ENCODE measurements around the gene ENTPD7. TPM values are rescaled to one million over a fixed set of nuclear protein-coding genes. Genes with fewer than 3 reads are reported as not detected.
A peak's percentile ranks its signal among the peaks of the same experiment; 100 is the strongest.

ENTPD7 gene
- total and polyA plus RNA-seq, 5 donors = 0.70 to 5.5 (median 3.2) TPM

DNA sequence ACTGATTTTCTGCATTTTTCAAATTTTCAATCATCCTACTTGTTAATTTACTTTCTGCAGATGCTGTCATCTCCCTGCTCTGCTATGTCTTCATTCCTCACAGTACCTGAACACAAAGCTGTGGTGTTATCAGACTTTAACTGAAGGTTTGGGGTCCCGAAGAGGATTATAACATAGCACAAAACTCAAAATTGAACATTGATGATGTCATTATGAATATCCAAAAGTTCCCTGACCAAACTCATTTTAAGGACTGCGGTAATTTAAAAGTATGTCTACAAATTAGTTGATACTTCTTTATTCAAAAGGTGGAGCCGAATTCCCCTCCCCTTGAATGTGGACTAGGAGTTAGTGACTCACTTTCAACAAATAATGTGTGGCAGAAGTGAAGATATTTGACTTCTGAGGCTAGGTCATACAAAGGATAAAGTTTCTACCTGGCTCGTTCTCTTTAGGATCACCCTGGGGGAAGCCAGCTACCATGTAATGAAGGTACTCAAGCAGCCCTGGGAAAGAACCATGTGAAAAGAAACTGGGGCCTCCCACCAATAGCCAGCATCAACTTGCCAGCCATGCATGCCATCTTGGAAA, 6.4 kb upstream of the ENTPD7 start:
- no peak for ATAC-seq
- Histone ChIP-seq H3K9me3 (ENCODE audit: control insufficient read depth, low read length) (no peaks in the 10 kb centered on the region), H3K27ac (ENCODE audit: low read length) (no peak overlapping the region), H3K27me3 (ENCODE audit: control insufficient read depth, insufficient read depth) (no peaks in the 10 kb centered on the region), H3K4me1 (ENCODE audit: control insufficient read depth, insufficient read depth, low read length) (no peaks in the 10 kb centered on the region), H3K4me3 (ENCODE audit: low read length) (no peak overlapping the region)
- no peak for DNase-seq
- intact Hi-C loops (cut with DNase I) = no loop called here
- 90% methylated on average over 4 of the region's 4 CpGs for WGBS

DNA sequence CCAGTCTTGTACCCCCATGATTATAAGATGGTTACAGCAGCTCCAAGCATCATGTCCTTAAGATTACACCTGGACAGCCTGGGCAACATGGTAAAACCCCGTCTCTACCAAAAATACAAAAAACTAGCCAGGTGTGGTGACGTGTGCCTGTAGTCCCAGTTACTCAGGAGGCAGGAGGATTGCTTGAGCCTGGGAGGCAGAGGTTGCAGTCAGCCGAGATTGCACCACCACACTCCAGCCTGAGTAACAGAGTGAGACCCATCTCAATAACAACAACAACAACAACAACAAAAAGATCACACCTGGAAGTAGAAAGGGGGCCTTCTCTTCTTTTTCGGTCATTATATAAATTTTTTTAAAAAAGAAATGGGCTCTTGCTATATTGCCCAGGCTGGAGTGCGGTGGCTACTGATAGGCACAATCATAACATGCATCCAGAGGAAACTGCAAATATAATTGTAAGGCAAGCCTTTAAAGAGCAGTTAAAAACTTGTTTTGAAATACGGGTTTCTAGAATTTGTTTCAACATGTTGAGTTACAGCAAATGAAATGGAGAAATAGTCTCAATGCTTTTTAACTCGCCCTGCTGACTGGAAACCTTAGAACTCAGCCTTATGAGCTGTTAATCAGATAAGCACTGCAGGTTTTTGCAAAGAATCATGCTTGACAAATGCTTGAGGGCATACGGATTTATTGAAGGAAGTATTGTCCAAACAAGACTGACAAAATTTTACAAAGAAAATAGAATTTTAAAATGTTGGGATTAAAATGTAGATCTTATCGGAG, 4.7 kb upstream of the ENTPD7 start:
- DNase-seq = no peak
- intact Hi-C loops (cut with DNase I) = no loop called here
- Histone ChIP-seq H3K4me3 (ENCODE audit: low read length) (no peak overlapping the region), H3K4me1 (ENCODE audit: control insufficient read depth, insufficient read depth, low read length) (no peaks in the 10 kb centered on the region), H3K9me3 (ENCODE audit: control insufficient read depth, low read length) (no peaks in the 10 kb centered on the region), H3K27ac (ENCODE audit: low read length) (no peak overlapping the region), H3K27me3 (ENCODE audit: control insufficient read depth, insufficient read depth) (no peaks in the 10 kb centered on the region)
- ATAC-seq = no peak
- WGBS = 89% methylated on average over 9 of the region's 9 CpGs

DNA sequence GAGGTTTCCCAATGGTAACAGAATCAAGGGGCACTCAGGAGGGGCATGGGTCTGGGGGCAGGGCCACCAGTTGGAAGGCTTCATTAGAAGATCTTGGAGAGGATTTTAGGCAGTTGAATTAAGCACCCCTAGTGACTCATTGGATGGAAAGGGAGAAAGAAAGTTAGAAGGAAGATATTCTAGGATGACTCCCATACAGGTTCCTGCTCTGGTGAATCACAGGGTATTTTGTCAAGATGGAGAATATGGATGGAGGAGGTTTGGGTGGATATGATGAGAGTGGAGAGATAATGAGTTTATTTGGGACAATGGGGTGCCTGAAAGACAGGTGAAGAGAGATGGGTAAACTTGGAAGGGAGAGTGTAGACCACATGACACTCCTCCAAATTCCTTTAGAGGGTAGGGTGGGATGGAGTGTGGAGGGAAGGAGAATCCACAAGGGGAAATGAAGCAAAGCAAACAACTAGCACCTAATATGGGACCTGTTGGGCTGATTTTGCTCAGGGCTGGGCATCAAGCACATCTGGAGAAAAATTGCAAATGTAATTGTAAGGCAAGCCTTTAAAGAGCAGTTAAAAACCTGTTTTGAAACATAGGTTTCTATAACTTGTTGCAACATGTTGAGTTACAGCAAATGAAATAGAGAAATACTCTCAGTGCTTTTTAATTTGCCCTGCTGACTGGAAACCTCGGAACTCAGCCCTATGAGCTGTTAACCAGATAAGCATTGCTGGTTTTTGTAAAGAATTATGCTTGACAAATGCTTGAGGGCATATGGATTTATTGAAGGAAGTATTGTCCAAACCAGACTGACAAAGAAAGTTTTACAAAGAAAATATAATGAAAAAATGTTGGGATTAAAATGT, 2.9 kb upstream of the ENTPD7 start:
- intact Hi-C loops (cut with DNase I) = no loop called here
- Histone ChIP-seq H3K27ac (ENCODE audit: low read length) (no peak overlapping the region), H3K4me1 (ENCODE audit: control insufficient read depth, insufficient read depth, low read length) (no peaks in the 10 kb centered on the region), H3K4me3 (ENCODE audit: low read length) (no peak overlapping the region), H3K9me3 (ENCODE audit: control insufficient read depth, low read length) (no peaks in the 10 kb centered on the region), H3K27me3 (ENCODE audit: control insufficient read depth, insufficient read depth) (no peaks in the 10 kb centered on the region)
- 0% methylated on average over 1 of the region's 1 CpG for WGBS
- ATAC-seq (no peak), DNase-seq (no peak)

DNA sequence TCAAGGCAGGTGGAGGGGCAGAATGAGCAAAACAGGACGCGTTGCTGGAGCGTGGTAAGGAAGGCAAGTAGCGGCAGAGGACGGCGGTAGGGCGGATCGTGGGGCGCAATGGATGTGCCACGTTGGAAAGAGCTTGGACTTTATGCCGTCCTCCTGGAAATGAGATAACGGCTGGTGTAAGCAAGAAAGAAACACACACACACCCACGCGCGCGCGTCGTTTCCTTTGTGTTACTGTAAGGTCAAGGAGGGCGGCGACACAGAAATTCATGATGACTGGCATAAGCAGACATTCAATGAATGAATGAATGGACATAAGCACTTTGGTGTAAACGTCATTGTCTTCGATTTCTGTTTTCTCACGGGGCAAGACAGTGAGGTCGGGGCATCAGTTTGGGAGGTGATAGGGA, 683 bp upstream of the ENTPD7 start:
- ATAC-seq (peak in 1 of 2 donors; percentile 33), DNase-seq (peak; percentile 61 to 74 (median 63))
- H3K27me3 ChIP-seq (ENCODE audit: control insufficient read depth, insufficient read depth) = no peaks in the 10 kb centered on the region
- intact Hi-C loops (cut with DNase I) = no loop called here
- 7% methylated on average over 24 of the region's 24 CpGs for WGBS
- H3K27ac ChIP-seq (ENCODE audit: low read length) = no peak overlapping the region
- no peaks in the 10 kb centered on the region for H3K4me1 ChIP-seq (ENCODE audit: control insufficient read depth, insufficient read depth, low read length)
- H3K4me3 ChIP-seq (ENCODE audit: low read length) = peak overlapping the region; percentile 58
- H3K9me3 ChIP-seq (ENCODE audit: control insufficient read depth, low read length) = no peaks in the 10 kb centered on the region

DNA sequence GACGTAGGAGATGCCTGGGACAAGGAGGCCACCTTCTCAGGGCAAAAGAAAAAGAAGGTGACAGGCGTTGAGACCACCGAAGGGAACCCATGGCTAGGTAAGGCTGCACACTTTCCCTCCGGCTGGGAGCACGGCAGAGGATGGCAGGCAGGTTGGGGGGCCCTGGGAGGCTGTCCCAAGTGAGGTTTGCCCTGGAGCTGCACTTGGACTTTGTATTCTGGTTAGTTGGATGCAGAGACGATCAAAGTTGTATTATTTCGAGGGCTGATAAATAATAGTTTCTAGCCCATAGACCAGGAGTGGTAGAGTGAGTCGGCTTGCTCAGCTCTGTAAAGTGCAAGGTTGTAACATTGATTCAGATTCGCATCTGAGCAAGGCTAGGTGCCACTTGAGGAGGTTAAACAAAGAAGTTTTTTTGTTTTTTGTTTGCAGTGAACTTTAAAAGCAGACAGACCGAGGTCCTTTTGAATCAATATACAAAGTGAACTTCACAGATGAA, 608 bp downstream of the ENTPD7 start:
- DNase-seq = no peak
- no peaks in the 10 kb centered on the region for H3K4me1 ChIP-seq (ENCODE audit: control insufficient read depth, insufficient read depth, low read length)
- intact Hi-C loops (cut with DNase I) = no loop called here
- no peak overlapping the region for H3K27ac ChIP-seq (ENCODE audit: low read length)
- no peaks in the 10 kb centered on the region for H3K27me3 ChIP-seq (ENCODE audit: control insufficient read depth, insufficient read depth)
- ATAC-seq = peak in 1 of 2 donors; percentile 2
- peak overlapping the region; percentile 58 for H3K4me3 ChIP-seq (ENCODE audit: low read length)
- 16% methylated on average over 10 of the region's 10 CpGs for WGBS
- no peaks in the 10 kb centered on the region for H3K9me3 ChIP-seq (ENCODE audit: control insufficient read depth, low read length)

DNA sequence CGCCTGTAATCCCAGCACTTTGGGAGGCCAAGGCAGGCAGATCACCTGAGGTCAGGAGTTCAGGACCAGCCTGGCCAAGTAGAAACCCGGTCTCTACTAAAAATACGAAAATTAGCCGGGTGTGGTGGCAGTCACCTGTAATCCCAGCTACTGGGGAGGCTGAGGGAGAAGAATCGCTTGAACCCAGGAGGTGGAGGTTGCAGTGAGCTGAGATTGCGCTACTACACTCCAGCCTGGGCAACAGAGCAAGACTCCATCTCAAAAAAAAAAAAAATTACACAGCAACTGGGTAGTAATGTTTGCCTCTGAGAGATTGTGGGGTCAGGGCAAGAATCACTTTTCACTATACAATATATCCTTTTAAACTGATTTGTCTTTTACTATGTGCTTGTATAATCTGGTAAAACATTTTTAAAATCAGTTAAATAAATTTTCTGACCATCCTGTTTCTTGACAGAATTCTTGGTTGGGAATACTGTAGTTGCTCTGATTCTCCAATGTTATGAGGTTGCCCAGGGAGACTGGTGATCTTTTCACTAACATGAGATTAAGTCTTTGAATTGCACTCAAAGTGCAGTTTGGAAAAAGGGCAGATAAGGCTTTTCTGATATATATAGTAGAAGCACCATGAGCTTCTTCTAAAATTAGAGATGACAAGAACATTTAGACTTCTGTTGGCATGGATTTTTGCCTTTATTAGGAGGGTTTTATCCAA, 1.5 kb downstream of the ENTPD7 start:
- Histone ChIP-seq H3K9me3 (ENCODE audit: control insufficient read depth, low read length) (no peaks in the 10 kb centered on the region), H3K4me3 (ENCODE audit: low read length) (no peak overlapping the region), H3K27ac (ENCODE audit: low read length) (no peak overlapping the region), H3K4me1 (ENCODE audit: control insufficient read depth, insufficient read depth, low read length) (no peaks in the 10 kb centered on the region), H3K27me3 (ENCODE audit: control insufficient read depth, insufficient read depth) (no peaks in the 10 kb centered on the region)
- intact Hi-C loops (cut with DNase I) = no loop called here
- WGBS = 97% methylated on average over 6 of the region's 6 CpGs
- DNase-seq = no peak
- ATAC-seq = no peak

DNA sequence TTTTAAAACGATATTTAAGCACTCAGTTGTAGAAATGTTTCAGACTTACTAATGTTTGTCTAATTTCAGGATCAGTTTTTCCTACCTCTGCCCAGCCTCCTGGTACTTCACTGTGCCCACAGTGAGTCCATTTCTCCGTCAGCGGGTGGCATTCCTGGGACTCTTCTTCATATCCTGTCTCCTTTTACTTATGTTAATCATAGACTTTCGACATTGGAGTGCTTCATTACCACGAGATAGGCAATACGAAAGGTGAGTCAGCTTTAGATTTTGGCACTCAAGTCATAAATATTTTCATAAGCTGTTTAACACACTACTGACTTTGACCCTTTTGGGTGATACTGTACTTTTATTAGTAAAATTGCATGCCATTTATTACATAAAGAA, 2.1 kb downstream of the ENTPD7 start:
- no peak for DNase-seq
- Histone ChIP-seq H3K9me3 (ENCODE audit: control insufficient read depth, low read length) (no peaks in the 10 kb centered on the region), H3K4me3 (ENCODE audit: low read length) (no peak overlapping the region), H3K27ac (ENCODE audit: low read length) (no peak overlapping the region), H3K4me1 (ENCODE audit: control insufficient read depth, insufficient read depth, low read length) (no peaks in the 10 kb centered on the region), H3K27me3 (ENCODE audit: control insufficient read depth, insufficient read depth) (no peaks in the 10 kb centered on the region)
- no peak for ATAC-seq
- intact Hi-C loops (cut with DNase I) = no loop called here
- WGBS = 51% methylated on average over 6 of the region's 6 CpGs

DNA sequence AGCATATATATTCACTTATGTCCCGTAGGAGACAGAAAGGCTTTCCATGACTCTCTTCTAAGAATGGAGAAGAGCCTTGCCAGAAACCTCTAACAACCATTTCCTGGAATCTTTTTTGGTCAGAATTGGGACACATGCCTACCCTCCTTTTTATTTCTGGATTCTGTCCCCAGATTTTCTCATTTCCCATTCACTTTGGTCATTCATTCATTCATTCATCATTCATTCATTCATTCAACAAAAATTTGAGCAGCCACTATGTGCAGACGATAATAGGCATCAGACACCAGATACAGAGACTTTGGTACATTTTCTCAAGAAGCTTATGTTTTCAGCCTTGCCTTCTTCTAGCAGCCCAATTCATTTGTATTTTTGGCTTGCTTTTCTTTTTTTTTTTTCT, 6.0 kb downstream of the ENTPD7 start:
- Histone ChIP-seq H3K27ac (ENCODE audit: low read length) (no peak overlapping the region), H3K27me3 (ENCODE audit: control insufficient read depth, insufficient read depth) (no peaks in the 10 kb centered on the region), H3K4me1 (ENCODE audit: control insufficient read depth, insufficient read depth, low read length) (no peaks in the 10 kb centered on the region), H3K4me3 (ENCODE audit: low read length) (no peak overlapping the region), H3K9me3 (ENCODE audit: control insufficient read depth, low read length) (no peaks in the 10 kb centered on the region)
- DNase-seq (no peak), ATAC-seq (no peak)
- 95% methylated on average over 2 of the region's 2 CpGs for WGBS
- intact Hi-C loops (cut with DNase I) = no loop called here

DNA sequence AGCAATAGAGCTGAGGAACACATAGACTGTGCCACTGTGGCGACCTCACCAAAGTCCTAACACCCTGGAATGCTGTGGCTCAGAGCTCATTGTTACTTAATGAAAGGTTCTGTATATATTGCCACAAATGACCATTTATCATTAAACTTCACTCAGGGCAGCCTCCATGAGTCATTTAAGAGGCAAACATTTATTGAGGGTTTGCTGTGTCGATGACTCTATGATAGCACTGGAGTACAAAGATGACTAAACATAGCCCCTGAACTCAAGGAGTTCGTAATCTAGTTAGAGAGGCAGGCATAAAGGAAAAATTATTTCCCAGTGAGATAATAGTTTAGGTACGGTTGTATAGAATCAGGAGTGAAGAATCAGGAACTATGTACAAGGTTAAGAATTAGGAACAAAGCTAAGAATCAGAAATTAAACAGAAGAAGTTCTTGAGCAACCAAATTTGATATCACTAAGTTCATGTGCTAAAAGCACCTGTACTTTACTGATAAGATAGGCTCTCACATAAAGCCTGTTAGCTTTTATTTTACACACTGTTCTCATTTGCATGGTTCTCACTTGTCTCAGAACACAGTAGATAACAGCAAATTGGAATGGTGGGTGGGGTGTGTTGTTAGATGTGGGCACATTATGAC, 7.9 kb downstream of the ENTPD7 start:
- Histone ChIP-seq H3K4me3 (ENCODE audit: low read length) (no peak overlapping the region), H3K27me3 (ENCODE audit: control insufficient read depth, insufficient read depth) (no peaks in the 10 kb centered on the region), H3K27ac (ENCODE audit: low read length) (no peak overlapping the region), H3K9me3 (ENCODE audit: control insufficient read depth, low read length) (no peaks in the 10 kb centered on the region), H3K4me1 (ENCODE audit: control insufficient read depth, insufficient read depth, low read length) (no peaks in the 10 kb centered on the region)
- no peak for ATAC-seq
- WGBS = 82% methylated on average over 4 of the region's 4 CpGs
- intact Hi-C loops (cut with DNase I) = no loop called here
- DNase-seq = no peak

DNA sequence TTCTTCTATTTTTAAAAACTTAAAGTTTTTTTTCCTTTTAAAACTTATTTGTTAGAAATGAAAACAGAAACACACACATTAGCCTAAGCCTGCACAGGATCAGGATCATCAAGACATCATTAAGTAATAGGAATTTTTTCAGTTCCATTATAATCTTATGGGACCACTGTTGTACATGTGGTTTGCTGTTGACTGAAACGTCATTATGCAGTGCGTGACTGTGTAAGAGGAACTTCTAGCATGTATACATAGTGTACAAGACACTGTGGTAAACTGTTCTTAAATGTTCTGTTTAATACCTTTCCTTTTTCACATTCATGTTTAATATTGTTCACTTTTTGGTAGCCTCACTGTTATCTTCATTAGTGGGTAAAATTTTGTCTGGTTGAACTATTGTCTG, 12.1 kb downstream of the ENTPD7 start:
- 85% methylated on average over 2 of the region's 2 CpGs for WGBS
- ATAC-seq = no peak
- no peak for DNase-seq

More for the DNA sequence above, 12.1 kb downstream of the ENTPD7 start:
- H3K4me1 ChIP-seq (ENCODE audit: control insufficient read depth, insufficient read depth, low read length) = no peaks in the 10 kb centered on the region
- H3K9me3 ChIP-seq (ENCODE audit: control insufficient read depth, low read length) = no peaks in the 10 kb centered on the region
- intact Hi-C loops (cut with DNase I) = no loop called here
- H3K27ac ChIP-seq (ENCODE audit: low read length) = no peak overlapping the region
- no peaks in the 10 kb centered on the region for H3K27me3 ChIP-seq (ENCODE audit: control insufficient read depth, insufficient read depth)
- no peak overlapping the region for H3K4me3 ChIP-seq (ENCODE audit: low read length)
